IMR-90 (cell line): ENCODE measurements around the gene IL23R. TPM values are rescaled to one million over a fixed set of nuclear protein-coding genes. Genes with fewer than 3 reads are reported as not detected.
A peak's percentile ranks its signal among the peaks of the same experiment; 100 is the strongest.

Experiments
- ATAC-seq: fragments of 200-7000 bp; cut with Tn5 transposase; 2 replicates; pipeline ENCODE4 v1.9.1; 2020; ENCODE audit warnings: low read depth, mild to moderate bottlenecking, moderate library complexity
- BruUV-seq: library from RNA; stranded (reverse); fragments of 400-500 nt; replicated peaks from 2 replicates; lab custom pipeline; 2021; lab: Mats Ljungman, UMichigan
- CTCF ChIA-PET: fragments of 300-600 bp; formaldehyde crosslinking; extraction: SDS; loops from one replicate; lab custom pipeline; 2021; ENCODE audit warnings: antibody characterized with exemption; lab: Yijun Ruan, JAX
- POLR2A ChIA-PET: fragments of 300-600 bp; sonication (Branson Sonifier 250); formaldehyde crosslinking; loops from one replicate; lab custom pipeline; 2022; ENCODE audit warnings: antibody characterized with exemption; ENCODE audit not compliant: unreplicated experiment; lab: Charles Lee
- DNase-seq: peaks from one replicate; pipeline ENCODE4 v3.0.0; 2013
- H2AFZ ChIP-seq: replicated peaks from 2 replicates; pipeline ENCODE3; 2013; ENCODE audit warnings: low read length, mild to moderate bottlenecking; ENCODE audit not compliant: poor library complexity
- H2AK5ac ChIP-seq: 2 replicates; pipeline ENCODE4 v1.6.1; 2013; ENCODE audit warnings: low read depth, low read length, inconsistent platforms
- H2AK9ac ChIP-seq: replicated peaks from 2 replicates; pipeline ENCODE3; 2013; ENCODE audit warnings: mild to moderate bottlenecking, low read depth, low read length, moderate library complexity; ENCODE audit not compliant: poor library complexity
- H2BK120ac ChIP-seq: 2 replicates; pipeline ENCODE4 v1.6.1; 2013; ENCODE audit warnings: low read depth, low read length, inconsistent platforms
- H2BK15ac ChIP-seq: 3 replicates; pipeline ENCODE4 v1.6.1; 2013; ENCODE audit warnings: low read depth, low read length, inconsistent platforms
- H2BK20ac ChIP-seq: 2 replicates; pipeline ENCODE4 v1.6.1; 2013; ENCODE audit warnings: low read depth, mild to moderate bottlenecking, inconsistent platforms, low read length, moderate library complexity
- H2BK5ac ChIP-seq: 2 replicates; pipeline ENCODE4 v1.6.1; 2013; ENCODE audit warnings: mild to moderate bottlenecking, low read depth, low read length, inconsistent platforms; ENCODE audit not compliant: poor library complexity, severe bottlenecking
- H3K14ac ChIP-seq: replicated peaks from 2 replicates; pipeline ENCODE4 v1.6.1; 2013; ENCODE audit warnings: low read depth, low read length, inconsistent platforms
- H3K18ac ChIP-seq: 2 replicates; pipeline ENCODE4 v1.6.1; 2013; ENCODE audit warnings: low read depth, low read length, control low read depth
- H3K23ac ChIP-seq: 2 replicates; pipeline ENCODE4 v1.6.1; 2013; ENCODE audit warnings: low read depth, low read length, inconsistent platforms
- H3K27ac ChIP-seq: 2 replicates; pipeline ENCODE4 v1.5.1; 2013; ENCODE audit warnings: mild to moderate bottlenecking, control low read depth, low read length; ENCODE audit not compliant: insufficient read depth
- H3K27me3 ChIP-seq: 2 replicates; pipeline ENCODE4 v1.6.1; 2013; ENCODE audit warnings: low read length; ENCODE audit not compliant: control insufficient read depth, insufficient read depth
- H3K36me3 ChIP-seq: 2 replicates; pipeline ENCODE4 v1.6.1; 2013; ENCODE audit warnings: low read length, mixed read lengths; ENCODE audit not compliant: control insufficient read depth, insufficient read depth
- H3K4ac ChIP-seq: 2 replicates; pipeline ENCODE4 v1.6.1; 2013; ENCODE audit warnings: low read depth, low read length, inconsistent platforms
- H3K4me1 ChIP-seq: 2 replicates; pipeline ENCODE4 v1.6.1; 2013; ENCODE audit warnings: low read length, mixed read lengths; ENCODE audit not compliant: control insufficient read depth, insufficient read depth
- H3K4me2 ChIP-seq: 2 replicates; pipeline ENCODE4 v1.6.1; 2013; ENCODE audit warnings: low read depth, mild to moderate bottlenecking, control low read depth, low read length, moderate library complexity
- H3K4me3 ChIP-seq: 2 replicates; pipeline ENCODE4 v1.5.1; 2013; ENCODE audit warnings: low read depth, mild to moderate bottlenecking, control low read depth, low read length, moderate library complexity; ENCODE audit not compliant: insufficient read depth
- H3K56ac ChIP-seq: 2 replicates; pipeline ENCODE4 v1.6.1; 2013; ENCODE audit warnings: low read length, inconsistent platforms; ENCODE audit not compliant: insufficient read depth; ENCODE audit errors: extremely low read depth
- H3K79me1 ChIP-seq, 2 experiments: 2 replicates each; pipeline ENCODE4 v1.6.1; 2013; ENCODE audit warnings: low read length in 2 of 2, inconsistent platforms in 1 of 2, low read depth in 1 of 2
- H3K9ac ChIP-seq: 2 replicates; pipeline ENCODE4 v1.6.1; 2013; ENCODE audit warnings: low read depth, low read length, control low read depth
- H3K9me1 ChIP-seq: 2 replicates; pipeline ENCODE4 v1.6.1; 2013; ENCODE audit warnings: low read length, inconsistent platforms; ENCODE audit not compliant: insufficient read depth
- H3K9me3 ChIP-seq: 2 replicates; pipeline ENCODE4 v1.6.1; 2013; ENCODE audit warnings: low read length; ENCODE audit not compliant: control insufficient read depth, insufficient read depth
- H4K20me1 ChIP-seq: 2 replicates; pipeline ENCODE4 v1.6.1; 2013; ENCODE audit warnings: low read length, inconsistent platforms; ENCODE audit not compliant: insufficient read depth
- H4K5ac ChIP-seq: 2 replicates; pipeline ENCODE4 v1.6.1; 2013; ENCODE audit warnings: mild to moderate bottlenecking, low read depth, low read length, control low read depth
- H4K8ac ChIP-seq, 2 experiments: 2 replicates each; pipeline ENCODE4 v1.6.1; 2013; ENCODE audit warnings: low read depth in 2 of 2, low read length in 2 of 2, control low read depth in 1 of 2, inconsistent platforms in 1 of 2
- H4K91ac ChIP-seq: 2 replicates; pipeline ENCODE4 v1.6.1; 2013; ENCODE audit warnings: low read depth, low read length, inconsistent platforms; ENCODE audit not compliant: insufficient read depth
- BHLHE40 ChIP-seq: fragments of 150-350 bp; IDR thresholded peaks from 2 replicates; pipeline ENCODE4 v1.6.1; 2016; ENCODE audit warnings: mild to moderate bottlenecking, low read depth, low read length
- CEBPB ChIP-seq: IDR thresholded peaks from 2 replicates; pipeline ENCODE4 v1.6.1; 2012; ENCODE audit warnings: low read depth, low read length, improper control_type of control experiment
- NFE2L2 ChIP-seq: fragments of 150-350 bp; IDR thresholded peaks from 2 replicates; pipeline ENCODE4 v1.6.1; 2016; ENCODE audit warnings: low read depth, mild to moderate bottlenecking, low read length
- RFX5 ChIP-seq: IDR thresholded peaks from 2 replicates; pipeline ENCODE4 v1.8.0; 2012; ENCODE audit warnings: low read depth, mild to moderate bottlenecking, low read length, moderate library complexity
- SMC3 ChIP-seq: fragments of 150-350 bp; IDR thresholded peaks from 2 replicates; pipeline ENCODE4 v1.6.1; 2016; ENCODE audit warnings: low read depth, mild to moderate bottlenecking, antibody characterized with exemption, low read length, moderate library complexity
- WGBS, 2 experiments: methylation state at CpG; one replicate each; pipeline versions ENCODE4 v1.1.5 to v1.1.7; 2013; ENCODE audit warnings: missing lambda C conversion rate in 2 of 2; ENCODE audit not compliant: insufficient read length in 1 of 2; ENCODE audit errors: extremely low coverage in 2 of 2; 5-methylcytosine and 5-hydroxymethylcytosine counted together
- dilution Hi-C: fragments of 300-500 bp; cut with HindIII; formaldehyde crosslinking; loops from one replicate; pipeline ENCODE4 v1.14.3; 2018; ENCODE audit warnings: low sequenced_read_pairs; ENCODE audit not compliant: unreplicated experiment
- in situ Hi-C: fragments of 300-500 bp; cut with MboI; formaldehyde crosslinking; loops from 3 replicates; pipeline ENCODE4 v1.14.3; 2019; ENCODE audit warnings: low sequenced_read_pairs, inconsistent platforms, mixed read lengths
- intact Hi-C: fragments of 100-400 bp; cut with micrococcal nuclease; formaldehyde crosslinking; loops from 2 replicates; pipeline ENCODE4 v1.10.0; 2022
- polyA plus RNA-seq, 3 experiments: library from polyadenylated mRNA; depleted of rRNA; stranded (reverse); fragments of >200 nt; gene quantifications; 2 replicates each; pipeline ENCODE4 v1.2.3, GENCODE V29; 2012; ENCODE audit warnings: low replicate concordance in 1 of 3
- total RNA-seq: library from RNA; depleted of rRNA; stranded (reverse); fragments of >200 nt; gene quantifications from 2 replicates; pipeline ENCODE4 v1.2.3, GENCODE V29; 2012

Gene IL23R
- total and polyA plus RNA-seq, 2 of the 4 experiments (the other 2 are of a cell fraction): not detected

DNA sequence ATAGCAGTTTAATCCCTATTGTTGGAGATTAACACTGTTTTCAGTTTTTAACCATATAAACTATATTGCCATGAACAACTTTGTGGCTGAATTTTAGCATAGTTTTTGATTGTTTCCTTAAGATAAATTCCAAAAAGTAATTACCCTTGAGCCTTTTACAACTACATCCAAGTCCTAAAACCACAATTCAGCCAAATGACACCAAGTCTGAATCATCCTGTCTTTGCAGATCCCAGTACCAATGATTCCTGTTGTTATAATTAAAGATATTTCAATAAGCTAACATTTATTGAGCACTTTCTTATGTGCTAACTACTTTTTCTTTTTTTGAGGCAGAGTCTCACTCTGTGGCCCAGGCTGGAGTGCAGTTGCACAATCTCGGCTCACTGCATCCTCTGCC is 35.6 kb downstream of the IL23R start:
- in situ Hi-C loops: no loop called here
- WGBS, 2 experiments: no CpG with 5 or more reads among the region's 1 CpG
- POLR2A ChIA-PET: no interaction called here

More for the DNA sequence above, 35.6 kb downstream of the IL23R start:
- Histone ChIP-seq H4K8ac (no peak overlapping the region), H3K9me3 (no peaks in the 10 kb centered on the region), H2BK20ac (no peak overlapping the region), H2AFZ (no peak overlapping the region), H3K14ac (no peak overlapping the region), H3K27ac (no peak overlapping the region), H3K36me3 (no peaks in the 10 kb centered on the region), H3K79me1 (no peaks in the 10 kb centered on the region), H3K4me2 (no peak overlapping the region), H3K4me1 (no peaks in the 10 kb centered on the region), H4K20me1 (no peaks in the 10 kb centered on the region), H2BK15ac (no peak overlapping the region), H4K91ac (no peak overlapping the region), H3K23ac (no peak overlapping the region), H3K4ac (no peak overlapping the region), H2AK9ac (no peak overlapping the region), H3K4me3 (no peak overlapping the region), H4K5ac (no peak overlapping the region), H3K56ac (no peak overlapping the region), H3K9me1 (no peaks in the 10 kb centered on the region), H2BK120ac (no peak overlapping the region), H3K27me3 (peaks cover 5% of the 10 kb centered on the region), H3K9ac (no peak overlapping the region), H2BK5ac (no peak overlapping the region), H2AK5ac (no peak overlapping the region), H3K18ac (no peak overlapping the region)
- no peak; the same call in 1 of the 2 replicates for ATAC-seq
- no TSS peak for BruUV-seq
- intact Hi-C loops: no loop called here
- TF ChIP-seq NFE2L2: no peak
- TF ChIP-seq BHLHE40: no peak
- no peak for TF ChIP-seq RFX5
- no peak for TF ChIP-seq SMC3
- TF ChIP-seq CEBPB: peak; percentile 62
- DNase-seq: no peak
- dilution Hi-C loops: no loop called here
- CTCF ChIA-PET: interaction anchor here (2.4 kb wide), 1 partner anchor 11 kb away, joined by 9 read pairs; no protein-coding TSS in a partner anchor
